Peyer's patch (tissue), 4 donors: ENCODE results near the gene REXO1.

Experiments
- CTCF ChIP-seq, 6 experiments: fragments of 450-650 bp in 4 of 6; fragments of 200-600 bp in 2 of 6; sonication (generic) in 1 of 6; IDR thresholded peaks; one replicate each; pipeline ENCODE4 v1.5.1; 2017 to 2019; ENCODE audit warnings: antibody characterized with exemption in 6 of 6, mild to moderate bottlenecking in 3 of 6, moderate library complexity in 1 of 6
- POLR2A ChIP-seq, 2 donors: fragments of 450-650 bp; IDR thresholded peaks; one replicate each; pipeline ENCODE4 v1.5.1; 2017; ENCODE audit warnings: antibody characterized with exemption in 2 of 2, mild to moderate bottlenecking in 2 of 2, moderate library complexity in 2 of 2

- no peak for TF ChIP-seq CTCF (IDR thresholded peaks at IDR 0.05)
- no peak for TF ChIP-seq POLR2A (IDR thresholded peaks at IDR 0.05)
Measured at GRCh38 chr19:1777149-1777548, 71.1 kb downstream of the REXO1 start.
